Stimulated activated naive B cell treated with anti-CD40 and anti-IgM and Interleukin-4, amounts not matched to agents 10 μg/mL and 1 μg/mL and 100 μg/mL, for 72 hours (primary cell): ENCODE measurements around the gene SLC44A5.
"Not testable (repeated sequence)": the region's sequence is repeated elsewhere in the genome, so short reads cannot be mapped to it uniquely, and the experiment has no call there.

Experiments
- ATAC-seq, 2 donors: fragments of 150-1000 bp; cut with Tn5 transposase; replicated peaks; 2 replicates each; pipeline ENCODE4 v1.10.0; 2021; ENCODE audit warnings: moderate library complexity in 1 of 2
- DNase-seq: peaks from one replicate; pipeline ENCODE4 v3.0.0; 2021
- H3K27ac Mint-ChIP-seq: one replicate; pipeline ENCODE4 v1.8.0; 2022; ENCODE audit warnings: mild to moderate bottlenecking, mixed read lengths
- H3K27me3 Mint-ChIP-seq, 2 donors: one replicate each; pipeline ENCODE4 v1.8.0; 2022; ENCODE audit warnings: mixed read lengths in 2 of 2
- H3K36me3 Mint-ChIP-seq, 2 donors: one replicate each; pipeline ENCODE4 v1.8.0; 2022; ENCODE audit warnings: mixed read lengths in 2 of 2, mild to moderate bottlenecking in 1 of 2
- H3K4me1 Mint-ChIP-seq, 2 donors: one replicate each; pipeline ENCODE4 v1.8.0; 2022; ENCODE audit warnings: mixed read lengths in 2 of 2, mild to moderate bottlenecking in 1 of 2
- H3K4me3 Mint-ChIP-seq, 2 donors: one replicate each; pipeline ENCODE4 v1.8.0; 2022; ENCODE audit warnings: mild to moderate bottlenecking in 2 of 2, mixed read lengths in 2 of 2, moderate library complexity in 1 of 2
- H3K9me3 Mint-ChIP-seq, 2 donors: one replicate each; pipeline ENCODE4 v1.8.0; 2022; ENCODE audit warnings: mixed read lengths in 2 of 2, mild to moderate bottlenecking in 1 of 2

The SLC44A5 gene

GRCh38 chr1:75258351-75258750, 352.6 kb downstream of the SLC44A5 start:
- Mint-ChIP-seq H3K27ac (no peak overlapping the region), H3K9me3 (peaks cover 0 to 2% of the 10 kb centered on the region in 2 donors), H3K36me3 (no peaks in the 10 kb centered on the region), H3K27me3 (no peaks in the 10 kb centered on the region), H3K4me3 (no peak overlapping the region), H3K4me1 (peaks cover 14 to 20% of the 10 kb centered on the region in 2 donors)
- ATAC-seq (no peak), DNase-seq (no peak)

- H3K27me3 Mint-ChIP-seq, result no peaks in the 10 kb centered on the region
- no peak overlapping the region for H3K27ac Mint-ChIP-seq
- H3K9me3 Mint-ChIP-seq, result peaks cover 0 to 2% of the 10 kb centered on the region in 2 donors
- DNase-seq, result no peak
- H3K4me3 Mint-ChIP-seq, result no peak overlapping the region
- H3K36me3 Mint-ChIP-seq, result no peaks in the 10 kb centered on the region
- H3K4me1 Mint-ChIP-seq, result peaks cover 14 to 20% of the 10 kb centered on the region in 2 donors
- no peak for ATAC-seq
Observed at GRCh38 chr1:75257424-75257823, 353.5 kb downstream of the SLC44A5 start.

DNA sequence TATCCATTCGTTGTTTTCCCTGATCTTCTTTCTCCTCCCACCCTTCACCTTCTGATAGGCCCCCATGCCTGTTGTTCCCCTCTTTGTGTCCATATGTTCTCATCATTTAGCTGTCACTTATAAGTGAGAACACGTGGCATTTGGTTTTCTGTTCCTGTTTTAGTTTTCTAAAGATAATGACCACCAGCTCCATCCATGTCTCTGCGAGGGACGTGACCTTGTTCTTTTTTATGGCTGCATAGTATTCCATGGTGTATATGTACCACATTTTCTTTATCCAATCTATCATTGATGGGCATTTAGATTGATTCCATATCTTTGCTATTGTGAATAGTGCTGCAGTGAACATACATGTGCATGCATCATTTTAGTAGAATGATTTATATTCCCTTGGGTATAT, 360.8 kb downstream of the SLC44A5 start:
- not testable (repeated sequence) for H3K4me1 Mint-ChIP-seq, DNase-seq, H3K27me3 Mint-ChIP-seq, H3K9me3 Mint-ChIP-seq, H3K27ac Mint-ChIP-seq, H3K4me3 Mint-ChIP-seq, ATAC-seq, H3K36me3 Mint-ChIP-seq

DNA sequence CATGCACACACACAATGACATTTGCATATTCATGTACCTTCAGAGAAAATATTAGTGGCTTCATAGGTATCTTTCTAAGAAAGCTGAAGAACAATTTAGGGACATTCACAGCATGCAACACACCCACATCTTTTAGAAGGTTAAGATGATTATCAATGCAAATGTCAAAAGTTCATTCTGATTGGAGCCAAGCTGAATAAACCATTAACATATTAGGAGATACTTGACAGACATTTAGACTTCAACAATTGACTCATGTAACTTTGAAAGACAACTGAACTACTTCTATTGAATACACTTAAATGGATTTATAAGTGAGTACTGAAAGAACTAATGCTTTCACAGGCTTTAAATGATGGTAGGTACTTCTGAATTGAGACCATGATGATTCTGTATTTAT, 365.7 kb downstream of the SLC44A5 start:
- H3K36me3 Mint-ChIP-seq, result no peaks in the 10 kb centered on the region
- peaks cover 0 to 4% of the 10 kb centered on the region in 2 donors for H3K4me1 Mint-ChIP-seq
- DNase-seq (no peak), ATAC-seq (no peak)
- no peaks in the 10 kb centered on the region for H3K27me3 Mint-ChIP-seq
- peaks cover 0 to 2% of the 10 kb centered on the region in 2 donors for H3K9me3 Mint-ChIP-seq
- no peak overlapping the region for H3K27ac Mint-ChIP-seq
- no peak overlapping the region for H3K4me3 Mint-ChIP-seq

GRCh38 chr1:75243124-75243523, 367.8 kb downstream of the SLC44A5 start:
- Mint-ChIP-seq H3K9me3 (no peaks in the 10 kb centered on the region), H3K27me3 (no peaks in the 10 kb centered on the region)

GRCh38 chr1:75237316-75237715, 373.6 kb downstream of the SLC44A5 start:
- no peaks in the 10 kb centered on the region for H3K9me3 Mint-ChIP-seq
- H3K4me3 Mint-ChIP-seq, result no peak overlapping the region
- no peaks in the 10 kb centered on the region for H3K4me1 Mint-ChIP-seq
- DNase-seq (no peak), ATAC-seq (no peak)
- no peaks in the 10 kb centered on the region for H3K36me3 Mint-ChIP-seq
- H3K27ac Mint-ChIP-seq, result no peak overlapping the region
- no peaks in the 10 kb centered on the region for H3K27me3 Mint-ChIP-seq

More at GRCh38 chr1:75243124-75243523, 367.8 kb downstream of the SLC44A5 start:
- Mint-ChIP-seq H3K27ac (no peak overlapping the region), H3K4me3 (no peak overlapping the region), H3K36me3 (no peaks in the 10 kb centered on the region), H3K4me1 (peaks cover 0 to 4% of the 10 kb centered on the region in 2 donors)
- DNase-seq (no peak), ATAC-seq (no peak)

DNA sequence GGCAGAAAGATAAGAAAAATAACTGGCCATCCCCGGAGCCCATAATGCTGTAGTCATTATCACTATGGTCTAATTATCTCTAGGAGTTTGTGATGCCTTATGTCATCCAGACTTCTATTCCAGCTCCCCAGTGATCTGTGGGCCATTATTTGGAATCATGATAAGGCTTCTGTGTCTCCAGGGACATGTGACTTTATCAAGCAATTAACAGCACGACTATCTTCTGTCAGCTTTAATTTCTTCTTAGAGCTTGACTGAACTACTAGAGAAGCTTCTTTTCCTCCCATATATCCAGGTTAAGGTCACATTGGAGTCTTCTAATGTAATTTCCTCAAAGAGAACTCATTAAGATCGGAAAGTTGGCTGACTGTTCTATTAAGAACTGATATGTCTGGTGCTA, 376.4 kb downstream of the SLC44A5 start:
- H3K27me3 Mint-ChIP-seq, result no peaks in the 10 kb centered on the region
- no peaks in the 10 kb centered on the region for H3K9me3 Mint-ChIP-seq
- no peaks in the 10 kb centered on the region for H3K4me1 Mint-ChIP-seq
- H3K4me3 Mint-ChIP-seq, result no peak overlapping the region
- no peaks in the 10 kb centered on the region for H3K36me3 Mint-ChIP-seq
- DNase-seq (no peak), ATAC-seq (no peak)
- H3K27ac Mint-ChIP-seq, result no peak overlapping the region

DNA sequence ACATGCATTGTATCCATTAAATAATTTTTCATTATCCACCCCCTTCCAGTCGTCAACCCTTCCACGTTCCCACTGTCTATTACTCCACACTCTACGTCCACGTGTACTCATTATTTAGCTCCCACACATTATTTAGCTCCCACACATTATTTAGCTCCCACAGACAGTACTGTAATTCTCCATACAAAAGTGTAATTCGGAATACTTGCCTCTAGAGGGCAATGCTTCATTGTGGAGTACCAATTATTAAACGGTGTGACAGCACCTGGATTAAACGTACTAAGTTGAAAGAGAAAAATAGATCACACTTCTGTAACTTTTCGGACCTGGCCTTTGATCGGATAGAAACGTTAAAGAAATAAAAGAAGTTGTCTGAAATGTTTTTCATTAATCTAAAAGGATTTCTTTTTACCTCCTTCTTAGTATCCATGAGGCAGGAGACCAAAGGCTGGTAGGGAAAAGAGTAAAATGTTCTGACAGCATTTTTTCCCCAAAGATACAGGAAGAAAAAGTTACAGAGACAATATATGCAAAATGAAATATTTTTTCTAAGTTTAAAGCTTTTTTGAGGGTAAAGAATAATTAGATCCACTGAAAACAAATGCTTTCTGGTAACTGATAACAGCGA, 377.5 kb downstream of the SLC44A5 start:
- Mint-ChIP-seq H3K4me1 (no peaks in the 10 kb centered on the region), H3K4me3 (no peak overlapping the region), H3K9me3 (no peaks in the 10 kb centered on the region), H3K27ac (no peak overlapping the region), H3K36me3 (no peaks in the 10 kb centered on the region), H3K27me3 (no peaks in the 10 kb centered on the region)
- DNase-seq, result no peak
- peak; percentile 71 to 86 for ATAC-seq

DNA sequence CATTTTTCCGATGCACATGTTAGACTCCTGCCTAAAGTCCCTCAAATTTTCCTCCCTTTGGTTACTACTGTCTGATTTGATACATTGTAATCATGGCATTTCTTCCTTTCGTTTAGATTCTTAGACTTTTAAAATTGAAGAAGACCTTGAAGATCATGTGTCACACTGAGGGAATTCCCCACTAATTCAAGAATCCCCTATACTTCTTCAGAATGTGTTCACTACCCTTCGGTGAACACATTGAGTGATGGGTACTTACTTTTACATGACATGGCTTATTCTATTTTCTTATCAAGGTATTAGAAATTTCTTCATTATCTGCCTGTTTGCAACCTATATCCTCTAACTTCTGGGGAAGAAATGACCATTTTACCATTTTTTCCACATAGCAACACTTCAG, 390.8 kb downstream of the SLC44A5 start:
- DNase-seq (no peak), ATAC-seq (peak; percentile 71 to 88)
- H3K4me3 Mint-ChIP-seq, result no peak overlapping the region
- H3K4me1 Mint-ChIP-seq, result peaks cover 0 to 4% of the 10 kb centered on the region in 2 donors
- no peaks in the 10 kb centered on the region for H3K36me3 Mint-ChIP-seq
- H3K9me3 Mint-ChIP-seq, result no peaks in the 10 kb centered on the region
- no peak overlapping the region for H3K27ac Mint-ChIP-seq
- H3K27me3 Mint-ChIP-seq, result peaks cover 8 to 10% of the 10 kb centered on the region in 2 donors

GRCh38 chr1:75214017-75214416, 396.9 kb downstream of the SLC44A5 start:
- no peaks in the 10 kb centered on the region for H3K4me1 Mint-ChIP-seq
- no peaks in the 10 kb centered on the region for H3K9me3 Mint-ChIP-seq
- DNase-seq (no peak), ATAC-seq (no peak)
- H3K36me3 Mint-ChIP-seq, result no peaks in the 10 kb centered on the region
- peaks cover 6 to 8% of the 10 kb centered on the region in 2 donors for H3K27me3 Mint-ChIP-seq
- no peak overlapping the region for H3K27ac Mint-ChIP-seq
- no peak overlapping the region for H3K4me3 Mint-ChIP-seq

GRCh38 chr1:75211648-75212047, 399.3 kb downstream of the SLC44A5 start:
- Mint-ChIP-seq H3K9me3 (no peaks in the 10 kb centered on the region), H3K4me3 (no peak overlapping the region), H3K4me1 (no peaks in the 10 kb centered on the region), H3K27me3 (no peaks in the 10 kb centered on the region), H3K27ac (no peak overlapping the region), H3K36me3 (no peaks in the 10 kb centered on the region)
- ATAC-seq, result no peak
- DNase-seq, result no peak

GRCh38 chr1:75208862-75209261, 402.1 kb downstream of the SLC44A5 start:
- no peak overlapping the region for H3K4me3 Mint-ChIP-seq
- no peak overlapping the region for H3K27ac Mint-ChIP-seq
- no peaks in the 10 kb centered on the region for H3K36me3 Mint-ChIP-seq
- H3K27me3 Mint-ChIP-seq, result no peaks in the 10 kb centered on the region
- no peaks in the 10 kb centered on the region for H3K4me1 Mint-ChIP-seq
- DNase-seq (no peak), ATAC-seq (no peak)
- no peaks in the 10 kb centered on the region for H3K9me3 Mint-ChIP-seq

DNA sequence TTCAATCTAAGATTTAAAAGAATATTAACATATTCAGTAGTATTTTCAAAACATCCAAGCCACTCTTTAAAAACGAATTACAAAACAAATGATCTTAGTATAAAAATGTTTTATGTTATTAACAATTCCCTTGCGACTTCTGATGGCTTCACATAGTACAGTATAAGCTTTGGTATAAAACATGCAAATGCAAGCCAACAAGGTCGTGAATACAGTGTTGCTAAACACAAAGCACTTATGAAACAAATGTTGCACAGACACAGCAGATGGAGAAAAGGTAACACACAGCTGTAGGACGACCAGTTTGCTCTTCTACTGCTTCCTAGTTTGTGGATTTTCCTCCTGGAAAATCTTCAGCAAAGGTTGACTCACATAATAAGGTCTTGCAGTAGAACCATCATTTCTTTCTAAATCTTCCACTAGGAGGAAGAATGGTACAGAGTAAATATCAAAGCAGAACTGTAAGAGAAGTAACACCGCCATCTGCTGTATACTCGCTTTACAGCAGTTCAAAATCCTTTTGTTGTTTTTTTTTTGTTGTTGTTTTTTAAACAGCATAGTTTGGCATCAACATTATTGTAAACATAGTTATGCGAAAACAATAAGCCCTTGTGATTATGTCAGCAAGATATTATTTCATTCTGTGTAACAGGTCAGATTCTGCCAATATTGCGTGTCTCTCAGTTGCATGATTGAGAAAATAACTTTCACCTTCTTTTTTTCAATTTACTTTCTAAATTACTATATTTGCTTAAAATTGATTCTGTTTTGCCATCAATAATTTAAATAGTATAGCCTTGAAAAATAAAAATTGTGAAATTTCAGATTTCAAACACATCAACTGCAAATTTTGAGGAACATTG, 407.3 kb downstream of the SLC44A5 start:
- Mint-ChIP-seq H3K4me1 (no peaks in the 10 kb centered on the region), H3K4me3 (no peak overlapping the region), H3K27me3 (no peaks in the 10 kb centered on the region), H3K27ac (no peak overlapping the region), H3K9me3 (no peaks in the 10 kb centered on the region), H3K36me3 (no peaks in the 10 kb centered on the region)
- peak; percentile 52 to 56 for ATAC-seq
- DNase-seq, result no peak

- no peak overlapping the region for H3K27ac Mint-ChIP-seq
- ATAC-seq, result no peak
- no peak overlapping the region for H3K4me3 Mint-ChIP-seq
- no peak for DNase-seq
- no peaks in the 10 kb centered on the region for H3K9me3 Mint-ChIP-seq
- H3K36me3 Mint-ChIP-seq, result no peaks in the 10 kb centered on the region
- H3K27me3 Mint-ChIP-seq, result no peaks in the 10 kb centered on the region
- H3K4me1 Mint-ChIP-seq, result no peaks in the 10 kb centered on the region
Observed at GRCh38 chr1:75202751-75203150, 408.2 kb downstream of the SLC44A5 start.

- no peak overlapping the region for H3K27ac Mint-ChIP-seq
- H3K4me1 Mint-ChIP-seq, result no peaks in the 10 kb centered on the region
- no peaks in the 10 kb centered on the region for H3K9me3 Mint-ChIP-seq
- no peak overlapping the region for H3K4me3 Mint-ChIP-seq
- H3K27me3 Mint-ChIP-seq, result peaks cover 0 to 7% of the 10 kb centered on the region in 2 donors
- ATAC-seq (no peak), DNase-seq (no peak)
- no peaks in the 10 kb centered on the region for H3K36me3 Mint-ChIP-seq
Observed at GRCh38 chr1:75198761-75199160, 412.2 kb downstream of the SLC44A5 start.
